Spleen (tissue), 7 donors: Measurements from ENCODE around the gene SORBS1.

ENCODE experiments used
- CTCF ChIP-seq, 11 experiments: fragments of 200-600 bp in 7 of 11; fragments of 450-650 bp in 4 of 11; sonication (generic) in 4 of 11; IDR thresholded peaks in 8 of 11; conservative IDR thresholded peaks in 3 of 11; 1 replicate in 7 of 11; 2 replicates in 4 of 11; pipeline versions ENCODE4 v1.4.0 to v1.8.0; 2016 to 2021; ENCODE audit warnings: antibody characterized with exemption in 11 of 11, inconsistent platforms in 4 of 11, mild to moderate bottlenecking in 1 of 11
- POLR2A ChIP-seq, 3 donors: fragments of 450-650 bp; IDR thresholded peaks; one replicate each; pipeline ENCODE4 v1.5.1; 2017; ENCODE audit warnings: antibody characterized with exemption in 3 of 3, mild to moderate bottlenecking in 1 of 3
- donor health status: DM: no; HTN: no; CAD: no; lungs with moderate emphysema.
- donor health status: DM: no; HTN: no; CAD: no.
- donor health status: DM: no; HTN: no; CAD: no.

- no peak for TF ChIP-seq CTCF (IDR thresholded peaks at IDR 0.05 in 8 of 11, conservative IDR thresholded peaks at IDR 0.05 in 3 of 11)
- no peak for TF ChIP-seq POLR2A (IDR thresholded peaks at IDR 0.05)
These were observed 166.8 kb downstream of the SORBS1 start for GRCh38 chr10:95394161-95394880.
